SU-DHL-6 (cell line): ENCODE measurements around the gene PTPRN2.
"Not testable (repeated sequence)": the region's sequence is repeated elsewhere in the genome, so short reads cannot be mapped to it uniquely, and the experiment has no call there.

Source experiments
- H2AFZ ChIP-seq: fragments of 200-600 bp; sonication (generic); 2 replicates; pipeline ENCODE4 v1.6.1; 2014; ENCODE audit warnings: low read depth, mild to moderate bottlenecking, moderate library complexity, mixed read lengths, antibody characterized with exemption, low read length; ENCODE audit not compliant: severe bottlenecking
- H3F3A ChIP-seq: fragments of 200-600 bp; shearing (Covaris generic); 2 replicates; pipeline ENCODE4 v1.6.0; 2016; ENCODE audit warnings: antibody characterized with exemption, mild to moderate bottlenecking; ENCODE audit not compliant: insufficient read depth
- H3K27ac ChIP-seq: fragments of 200-600 bp; sonication (generic); 2 replicates; pipeline ENCODE4 v1.5.1; 2016; ENCODE audit warnings: low read depth, mild to moderate bottlenecking, low read length, moderate library complexity, mixed read lengths
- H3K27me3 ChIP-seq: fragments of 200-600 bp; sonication (generic), shearing (Covaris generic); 2 replicates; pipeline ENCODE4 v1.6.0; 2014; ENCODE audit warnings: mild to moderate bottlenecking, low read length
- H3K36me3 ChIP-seq: fragments of 200-600 bp; sonication (generic); 2 replicates; pipeline ENCODE4 v1.6.1; 2014; ENCODE audit warnings: mild to moderate bottlenecking, low read length, mixed read lengths
- H3K4me2 ChIP-seq: fragments of 300-600, 200-600 bp; shearing (Covaris generic), sonication (generic); 2 replicates; pipeline ENCODE4 v1.6.0; 2014; ENCODE audit warnings: low read length, low read depth, mild to moderate bottlenecking; ENCODE audit not compliant: poor library complexity, severe bottlenecking
- H3K4me3 ChIP-seq: fragments of 200-600 bp; sonication (generic); 2 replicates; pipeline ENCODE4 v1.5.1; 2014; ENCODE audit warnings: antibody characterized with exemption, low read length, mild to moderate bottlenecking, mixed read lengths; ENCODE audit not compliant: insufficient read depth, poor library complexity, severe bottlenecking
- H3K79me2 ChIP-seq: fragments of 200-600 bp; sonication (generic); 2 replicates; pipeline ENCODE4 v1.6.1; 2014; ENCODE audit warnings: mild to moderate bottlenecking, low read length, moderate library complexity; ENCODE audit not compliant: insufficient read depth
- H3K9ac ChIP-seq: fragments of 200-600 bp; sonication (generic); 2 replicates; pipeline ENCODE4 v1.7.0; 2014; ENCODE audit warnings: mild to moderate bottlenecking, low read length
- H3K9me2 ChIP-seq: fragments of 200-600 bp; sonication (generic); replicated peaks from 2 replicates; pipeline ENCODE4 v1.6.1; 2014; ENCODE audit warnings: low read length; ENCODE audit not compliant: insufficient read depth
- H3K9me3 ChIP-seq: fragments of 200-600 bp; sonication (generic); 2 replicates; pipeline ENCODE4 v1.6.1; 2014; ENCODE audit warnings: low read length, mixed read lengths; ENCODE audit not compliant: insufficient read depth
- H4K20me1 ChIP-seq: fragments of 200-600 bp; sonication (generic); 2 replicates; pipeline ENCODE4 v1.6.1; 2014; ENCODE audit warnings: low read depth, mild to moderate bottlenecking, antibody characterized with exemption, low read length, moderate library complexity, mixed read lengths
- EZH2phosphoT487 ChIP-seq: fragments of 200-600 bp; sonication (generic), shearing (Covaris generic); conservative IDR thresholded peaks from 2 replicates; pipeline ENCODE4 v1.6.1; 2018; ENCODE audit warnings: mild to moderate bottlenecking, antibody characterized with exemption, low read length, moderate library complexity, mixed read lengths
- TF ChIP-seq, protein P1 (sequence below): fragments of 200-600 bp; sonication (generic); IDR thresholded peaks from one replicate; pipeline ENCODE4 v1.5.1; 2017; ENCODE audit warnings: antibody characterized with exemption, mild to moderate bottlenecking, low read length, moderate library complexity; ENCODE audit not compliant: insufficient read depth, poor library complexity, severe bottlenecking

PTPRN2 gene

GRCh38 chr7:157903710-157904109 is 683.9 kb downstream of the PTPRN2 start:
- H3K4me2 ChIP-seq = no peak overlapping the region
- no peak for TF ChIP-seq EZH2phosphoT487
- TF ChIP-seq, protein P1, sequence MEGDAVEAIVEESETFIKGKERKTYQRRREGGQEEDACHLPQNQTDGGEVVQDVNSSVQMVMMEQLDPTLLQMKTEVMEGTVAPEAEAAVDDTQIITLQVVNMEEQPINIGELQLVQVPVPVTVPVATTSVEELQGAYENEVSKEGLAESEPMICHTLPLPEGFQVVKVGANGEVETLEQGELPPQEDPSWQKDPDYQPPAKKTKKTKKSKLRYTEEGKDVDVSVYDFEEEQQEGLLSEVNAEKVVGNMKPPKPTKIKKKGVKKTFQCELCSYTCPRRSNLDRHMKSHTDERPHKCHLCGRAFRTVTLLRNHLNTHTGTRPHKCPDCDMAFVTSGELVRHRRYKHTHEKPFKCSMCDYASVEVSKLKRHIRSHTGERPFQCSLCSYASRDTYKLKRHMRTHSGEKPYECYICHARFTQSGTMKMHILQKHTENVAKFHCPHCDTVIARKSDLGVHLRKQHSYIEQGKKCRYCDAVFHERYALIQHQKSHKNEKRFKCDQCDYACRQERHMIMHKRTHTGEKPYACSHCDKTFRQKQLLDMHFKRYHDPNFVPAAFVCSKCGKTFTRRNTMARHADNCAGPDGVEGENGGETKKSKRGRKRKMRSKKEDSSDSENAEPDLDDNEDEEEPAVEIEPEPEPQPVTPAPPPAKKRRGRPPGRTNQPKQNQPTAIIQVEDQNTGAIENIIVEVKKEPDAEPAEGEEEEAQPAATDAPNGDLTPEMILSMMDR = no peak
- H3K4me3 ChIP-seq = no peak overlapping the region
- no peaks in the 10 kb centered on the region for H3K9me2 ChIP-seq
- H3F3A ChIP-seq = no peaks in the 10 kb centered on the region
- no peaks in the 10 kb centered on the region for H3K9me3 ChIP-seq
- H3K79me2 ChIP-seq = no peaks in the 10 kb centered on the region
- no peaks in the 10 kb centered on the region for H4K20me1 ChIP-seq
- no peak overlapping the region for H3K27ac ChIP-seq
- no peak overlapping the region for H3K9ac ChIP-seq
- no peak overlapping the region for H2AFZ ChIP-seq
- H3K27me3 ChIP-seq = no peaks in the 10 kb centered on the region
- H3K36me3 ChIP-seq = no peaks in the 10 kb centered on the region

DNA sequence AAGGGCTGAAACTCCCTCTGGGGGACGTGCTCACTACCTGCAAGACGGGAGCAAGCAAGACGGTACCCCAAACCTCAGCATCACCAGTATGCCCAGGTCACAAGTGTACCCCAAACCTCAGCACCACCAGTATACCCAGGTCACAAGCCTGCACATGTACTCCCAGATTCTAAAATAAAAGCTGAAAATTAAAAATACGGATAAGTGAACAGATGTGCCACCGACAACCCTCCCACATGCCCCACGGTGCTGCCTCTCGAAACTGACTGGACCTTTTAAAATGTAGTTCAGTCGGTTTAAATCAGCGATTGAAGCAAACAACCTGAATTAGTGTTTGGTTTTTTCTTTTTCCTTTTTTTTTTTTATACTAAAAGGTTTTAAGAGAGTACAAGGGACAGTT is 684.3 kb downstream of the PTPRN2 start:
- Histone ChIP-seq H3K27ac (no peak overlapping the region), H4K20me1 (no peaks in the 10 kb centered on the region), H3K9me3 (no peaks in the 10 kb centered on the region), H3K36me3 (no peaks in the 10 kb centered on the region), H3K79me2 (no peaks in the 10 kb centered on the region), H2AFZ (no peak overlapping the region), H3K27me3 (no peaks in the 10 kb centered on the region), H3K9ac (no peak overlapping the region), H3K9me2 (no peaks in the 10 kb centered on the region), H3K4me2 (no peak overlapping the region), H3K4me3 (no peak overlapping the region), H3F3A (no peaks in the 10 kb centered on the region)
- TF ChIP-seq, protein P1 = no peak
- no peak for TF ChIP-seq EZH2phosphoT487

DNA sequence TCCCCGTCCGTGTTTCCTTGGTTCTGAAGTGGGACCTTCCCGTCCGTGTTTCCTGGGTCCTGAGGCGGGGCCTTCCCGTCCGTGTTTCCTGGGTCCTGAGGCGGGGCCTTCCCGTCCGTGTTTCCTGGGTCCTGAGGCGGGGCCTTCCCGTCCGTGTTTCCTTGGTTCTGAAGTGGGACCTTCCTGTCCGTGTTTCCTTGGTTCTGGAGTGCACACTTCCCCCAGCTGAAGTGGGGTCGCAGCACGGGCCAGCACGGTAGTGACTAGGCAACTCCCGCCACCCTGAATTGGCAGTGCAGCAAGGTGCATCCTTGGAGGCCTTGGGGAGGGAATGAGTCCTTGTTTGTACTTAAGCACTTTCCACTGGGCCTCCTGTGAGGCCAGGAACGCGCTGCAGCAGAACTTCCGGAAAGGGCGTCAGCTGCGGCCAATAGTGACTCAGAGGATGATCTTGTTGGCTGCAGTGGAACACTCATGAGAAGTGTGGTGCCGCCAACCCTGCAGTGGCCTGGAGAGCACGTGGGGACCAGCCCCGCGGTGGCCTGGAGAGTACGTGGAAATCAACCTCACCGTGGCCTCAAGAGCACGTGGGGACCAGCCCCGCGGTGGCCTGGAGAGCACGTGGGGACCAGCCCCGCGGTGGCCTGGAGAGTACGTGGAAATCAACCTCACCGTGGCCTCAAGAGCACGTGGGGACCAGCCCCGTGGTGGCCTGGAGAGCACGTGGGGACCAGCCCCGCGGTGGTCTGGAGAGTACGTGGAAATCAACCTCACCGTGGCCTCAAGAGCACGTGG is 685.6 kb downstream of the PTPRN2 start:
- H3K27ac ChIP-seq, H3F3A ChIP-seq, H2AFZ ChIP-seq, H3K79me2 ChIP-seq, H4K20me1 ChIP-seq, H3K27me3 ChIP-seq, H3K9me3 ChIP-seq, H3K4me3 ChIP-seq, H3K9me2 ChIP-seq, H3K9ac ChIP-seq, H3K36me3 ChIP-seq, H3K4me2 ChIP-seq: not testable (repeated sequence)

- no peak for TF ChIP-seq EZH2phosphoT487
- TF ChIP-seq, protein P1 = no peak
- Histone ChIP-seq H3K79me2 (no peaks in the 10 kb centered on the region), H4K20me1 (no peaks in the 10 kb centered on the region), H3K36me3 (no peaks in the 10 kb centered on the region), H3K9ac (no peak overlapping the region), H3K4me3 (no peak overlapping the region), H3K27me3 (no peaks in the 10 kb centered on the region), H3K27ac (no peak overlapping the region), H3K9me2 (no peaks in the 10 kb centered on the region), H3K4me2 (no peak overlapping the region), H3F3A (no peaks in the 10 kb centered on the region), H3K9me3 (no peaks in the 10 kb centered on the region), H2AFZ (no peak overlapping the region)
These were observed 686.5 kb downstream of the PTPRN2 start for GRCh38 chr7:157901166-157901565.
